Pancreas (tissue), 10 donors: Measurements from ENCODE around the gene LRP1B. TPM values are rescaled to one million over a fixed set of nuclear protein-coding genes. Genes with fewer than 3 reads are reported as not detected.

Experiments used
- ATAC-seq, 4 donors: fragments of 200-7000 bp; cut with Tn5 transposase; one replicate each; pipeline versions ENCODE4 v1.8.0 to v1.9.1; 2020; ENCODE audit warnings: mild to moderate bottlenecking in 4 of 4, moderate library complexity in 4 of 4
- DNase-seq, 6 donors: peaks; one replicate each; pipeline ENCODE4 v3.0.0-alpha.2; 2020
- FAIRE-seq: peaks from 2 replicates; lab custom pipeline; 2012; peaks lifted over from hg19 to GRCh38; lab: Jason Lieb, UNC
- H3K27ac ChIP-seq, 4 donors: fragments of 200-600 bp; sonication (generic); 1 replicate in 3 of 4; 2 replicates in 1 of 4; pipeline versions ENCODE4 v1.5.0 to v1.8.0; 2020
- H3K27me3 ChIP-seq, 4 donors: fragments of 200-600 bp; one replicate each; pipeline ENCODE4 v1.8.0; 2021
- H3K36me3 ChIP-seq, 3 donors: fragments of 200-600 bp; sonication (generic) in 1 of 3; one replicate each; pipeline versions ENCODE4 v1.5.0 to v1.8.0; 2020 to 2021
- H3K4me1 ChIP-seq, 3 donors: fragments of 200-600 bp; one replicate each; pipeline ENCODE4 v1.8.0; 2021
- H3K4me3 ChIP-seq, 4 donors: fragments of 200-600 bp; sonication (generic) in 2 of 4; one replicate each; pipeline versions ENCODE4 v1.5.0 to v1.8.0; 2020 to 2021
- H3K9me3 ChIP-seq, 4 donors: fragments of 200-600 bp; one replicate each; pipeline ENCODE4 v1.8.0; 2021
- WGBS, 2 donors: extraction: QIAGEN DNeasy Blood & Tissue Kit; methylation state at CpG; one replicate each; pipeline ENCODE4 v1.1.7; 2013; 5-methylcytosine and 5-hydroxymethylcytosine counted together
- intact Hi-C, 3 donors: fragments of 100-400 bp; cut with DNase I; formaldehyde crosslinking; loops; one replicate each; pipeline versions ENCODE4 v1.11.1 to v1.14.2; 2022
- polyA plus RNA-seq, 2 donors: library from polyadenylated mRNA; stranded (reverse); fragments of 200-250 nt; gene quantifications; one replicate each; pipeline ENCODE4 v1.2.3, GENCODE V29; 2013
- total RNA-seq, 6 donors: library from RNA; stranded (reverse); fragmentation: NEBNext Ultra II Directional in 4 of 6; extraction: Animal tissue kit (Norgen Biotek cat#: 25700) in 4 of 6; gene quantifications; one replicate each; pipeline versions ENCODE4 v1.2.1 to v1.2.4, GENCODE V29; 2021 to 2023
- TF ChIP-seq, protein P1 (sequence below), 4 donors: fragments of 200-600 bp; sonication (generic) in 3 of 4; IDR thresholded peaks; one replicate each; pipeline versions ENCODE4 v1.5.0 to v1.8.0; 2021; ENCODE audit warnings: antibody characterized with exemption in 4 of 4
- donor health status: healthy with polysubstance abuse.
- donor health status: DM: no; HTN: no; CAD: no; lungs with moderate emphysema.
- donor health status: DM: no; HTN: no; CAD: no.
- donor health status: control.
- donor health status: control.
- donor health status: Bipolar disorder and iron deficiency.
- donor health status: DM: yes; HTN: yes; CAD: no.
- donor health status: DM: no; HTN: no; CAD: no.
- donor health status: DM: no; HTN: no; CAD: no.
- donor health status: DM: yes; HTN: yes; CAD: no.

The LRP1B gene
- total and polyA plus RNA-seq, 8 donors, result 0.06 to 0.55 (median 0.25) TPM

- DNase-seq (no peak), FAIRE-seq (no peak), ATAC-seq (no peak)
- no peaks in the 10 kb centered on the region for H3K4me1 ChIP-seq
- intact Hi-C loops, result no loop called here
- 35 to 39% methylated on average over 1 of the region's 1 CpG for WGBS, 2 donors
- no peak overlapping the region for H3K4me3 ChIP-seq
- no peak overlapping the region for H3K27ac ChIP-seq
- no peaks in the 10 kb centered on the region for H3K9me3 ChIP-seq
- TF ChIP-seq, protein P1, sequence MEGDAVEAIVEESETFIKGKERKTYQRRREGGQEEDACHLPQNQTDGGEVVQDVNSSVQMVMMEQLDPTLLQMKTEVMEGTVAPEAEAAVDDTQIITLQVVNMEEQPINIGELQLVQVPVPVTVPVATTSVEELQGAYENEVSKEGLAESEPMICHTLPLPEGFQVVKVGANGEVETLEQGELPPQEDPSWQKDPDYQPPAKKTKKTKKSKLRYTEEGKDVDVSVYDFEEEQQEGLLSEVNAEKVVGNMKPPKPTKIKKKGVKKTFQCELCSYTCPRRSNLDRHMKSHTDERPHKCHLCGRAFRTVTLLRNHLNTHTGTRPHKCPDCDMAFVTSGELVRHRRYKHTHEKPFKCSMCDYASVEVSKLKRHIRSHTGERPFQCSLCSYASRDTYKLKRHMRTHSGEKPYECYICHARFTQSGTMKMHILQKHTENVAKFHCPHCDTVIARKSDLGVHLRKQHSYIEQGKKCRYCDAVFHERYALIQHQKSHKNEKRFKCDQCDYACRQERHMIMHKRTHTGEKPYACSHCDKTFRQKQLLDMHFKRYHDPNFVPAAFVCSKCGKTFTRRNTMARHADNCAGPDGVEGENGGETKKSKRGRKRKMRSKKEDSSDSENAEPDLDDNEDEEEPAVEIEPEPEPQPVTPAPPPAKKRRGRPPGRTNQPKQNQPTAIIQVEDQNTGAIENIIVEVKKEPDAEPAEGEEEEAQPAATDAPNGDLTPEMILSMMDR (IDR thresholded peaks at IDR 0.05), result no peak
- H3K27me3 ChIP-seq, result no peaks in the 10 kb centered on the region
- H3K36me3 ChIP-seq, result no peaks in the 10 kb centered on the region
Observed at GRCh38 chr2:140276661-140277060, 1854.2 kb downstream of the LRP1B start.

GRCh38 chr2:140275427-140275826, 1855.4 kb downstream of the LRP1B start:
- DNase-seq (no peak), ATAC-seq (no peak), FAIRE-seq (no peak)
- TF ChIP-seq, protein P1 (IDR thresholded peaks at IDR 0.05), result no peak
- Histone ChIP-seq H3K4me3 (no peak overlapping the region), H3K27ac (no peak overlapping the region), H3K27me3 (no peaks in the 10 kb centered on the region), H3K4me1 (no peaks in the 10 kb centered on the region), H3K9me3 (no peaks in the 10 kb centered on the region), H3K36me3 (no peaks in the 10 kb centered on the region)
- 54 to 55% methylated on average over 7 of the region's 7 CpGs for WGBS, 2 donors
- intact Hi-C loops, result no loop called here

DNA sequence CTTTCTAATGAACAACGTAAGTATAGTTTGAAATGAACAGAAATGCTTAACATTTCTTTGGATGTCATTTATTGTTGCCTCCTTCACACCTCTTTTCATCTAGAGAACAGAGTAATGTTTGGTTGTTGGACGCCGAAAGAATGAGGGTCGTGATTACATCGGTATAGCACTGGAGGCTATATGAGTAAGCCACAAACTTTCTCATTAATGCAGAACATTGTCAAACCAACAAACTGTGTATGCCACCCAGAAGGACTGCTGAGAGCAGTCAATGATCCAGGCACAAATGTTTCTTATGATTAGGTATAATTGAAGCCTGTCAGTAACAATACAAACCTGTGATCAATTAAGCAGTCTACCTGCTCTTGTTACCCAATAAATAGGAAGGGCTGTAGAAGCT, 1855.9 kb downstream of the LRP1B start:
- TF ChIP-seq, protein P1 (IDR thresholded peaks at IDR 0.05), result no peak
- WGBS, 2 donors, result 77 to 83% methylated on average over 5 of the region's 5 CpGs
- intact Hi-C loops, result no loop called here
- no peak for ATAC-seq
- Histone ChIP-seq H3K4me1 (no peaks in the 10 kb centered on the region), H3K27me3 (no peaks in the 10 kb centered on the region), H3K27ac (no peak overlapping the region), H3K36me3 (no peaks in the 10 kb centered on the region), H3K9me3 (no peaks in the 10 kb centered on the region), H3K4me3 (no peak overlapping the region)
- FAIRE-seq, result no peak
- DNase-seq, result no peak

- Histone ChIP-seq H3K4me3 (no peak overlapping the region), H3K4me1 (no peaks in the 10 kb centered on the region), H3K27ac (no peak overlapping the region), H3K27me3 (no peaks in the 10 kb centered on the region), H3K9me3 (no peaks in the 10 kb centered on the region), H3K36me3 (no peaks in the 10 kb centered on the region)
- intact Hi-C loops, result no loop called here
- TF ChIP-seq, protein P1 (IDR thresholded peaks at IDR 0.05), result no peak
- FAIRE-seq, result no peak
- 78 to 85% methylated on average over 2 of the region's 2 CpGs for WGBS, 2 donors
- no peak for DNase-seq
- ATAC-seq, result no peak
Observed at GRCh38 chr2:140273958-140274357, 1856.9 kb downstream of the LRP1B start.

DNA sequence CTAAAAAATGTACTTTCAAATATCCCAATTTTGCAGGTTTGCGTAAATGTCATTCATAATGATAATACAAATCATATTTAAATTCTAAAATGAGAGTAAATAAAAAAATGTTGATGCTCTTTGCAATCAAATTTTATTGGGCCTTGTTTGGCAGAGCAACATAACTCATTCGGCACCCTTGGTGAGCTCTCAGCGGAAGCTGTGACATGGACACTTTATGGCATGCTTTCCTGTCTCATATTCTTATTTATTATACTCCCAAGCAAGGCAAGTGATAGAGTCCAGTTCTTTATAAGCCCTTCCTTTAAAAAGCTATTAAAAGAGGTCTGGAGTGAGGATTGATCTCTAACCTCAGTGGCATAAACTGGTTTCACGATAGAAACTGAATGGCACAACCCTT, 1857.4 kb downstream of the LRP1B start:
- Histone ChIP-seq H3K4me3 (no peak overlapping the region), H3K36me3 (no peaks in the 10 kb centered on the region), H3K4me1 (no peaks in the 10 kb centered on the region), H3K9me3 (no peaks in the 10 kb centered on the region), H3K27me3 (no peaks in the 10 kb centered on the region), H3K27ac (no peak overlapping the region)
- no peak for FAIRE-seq
- intact Hi-C loops, result no loop called here
- no peak for ATAC-seq
- 85 to 86% methylated on average over 4 of the region's 4 CpGs for WGBS, 2 donors
- TF ChIP-seq, protein P1 (IDR thresholded peaks at IDR 0.05), result no peak
- no peak for DNase-seq
